IPS-NIHi7 (cell line): ENCODE data around the gene BMI1.
"Not testable (repeated sequence)": the region's sequence is repeated elsewhere in the genome, so short reads cannot be mapped to it uniquely, and the experiment has no call there.

Experiments used
- DNase-seq: peaks from one replicate; pipeline ENCODE4 v3.0.0; 2012; ENCODE audit warnings: mixed read lengths; ENCODE audit errors: extremely low spot score

Gene BMI1

DNA sequence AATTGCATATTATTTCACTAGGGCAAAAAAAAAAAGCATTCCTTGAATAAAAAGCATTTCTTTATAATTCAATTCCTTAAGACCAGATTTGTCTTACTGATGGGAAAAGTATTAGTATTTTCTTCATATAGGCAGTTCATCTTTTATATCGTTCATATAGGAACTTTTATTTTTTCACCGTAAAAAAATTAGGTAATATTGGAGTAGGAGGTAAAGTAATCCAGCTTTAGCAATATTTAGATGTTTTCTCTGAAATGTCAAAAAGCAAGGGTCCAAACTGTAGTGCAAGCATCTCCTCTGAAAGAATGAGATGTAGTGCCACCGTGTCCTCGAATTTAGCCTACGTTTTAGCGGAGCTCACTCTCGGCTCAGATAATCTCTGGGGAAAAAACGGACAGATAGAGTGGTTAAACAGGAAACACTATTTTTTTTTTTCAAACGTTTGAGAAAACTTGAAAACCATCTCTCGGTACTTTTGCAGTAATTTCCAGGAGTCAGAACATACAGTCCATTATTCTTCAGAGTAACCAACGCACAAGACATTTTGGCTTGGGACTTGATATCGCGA is 18.9 kb downstream of the BMI1 start:
- DNase-seq, result no peak

GRCh38 chr10:22340329-22341189 is 19.7 kb downstream of the BMI1 start:
- DNase-seq, result peak; percentile 51

DNA sequence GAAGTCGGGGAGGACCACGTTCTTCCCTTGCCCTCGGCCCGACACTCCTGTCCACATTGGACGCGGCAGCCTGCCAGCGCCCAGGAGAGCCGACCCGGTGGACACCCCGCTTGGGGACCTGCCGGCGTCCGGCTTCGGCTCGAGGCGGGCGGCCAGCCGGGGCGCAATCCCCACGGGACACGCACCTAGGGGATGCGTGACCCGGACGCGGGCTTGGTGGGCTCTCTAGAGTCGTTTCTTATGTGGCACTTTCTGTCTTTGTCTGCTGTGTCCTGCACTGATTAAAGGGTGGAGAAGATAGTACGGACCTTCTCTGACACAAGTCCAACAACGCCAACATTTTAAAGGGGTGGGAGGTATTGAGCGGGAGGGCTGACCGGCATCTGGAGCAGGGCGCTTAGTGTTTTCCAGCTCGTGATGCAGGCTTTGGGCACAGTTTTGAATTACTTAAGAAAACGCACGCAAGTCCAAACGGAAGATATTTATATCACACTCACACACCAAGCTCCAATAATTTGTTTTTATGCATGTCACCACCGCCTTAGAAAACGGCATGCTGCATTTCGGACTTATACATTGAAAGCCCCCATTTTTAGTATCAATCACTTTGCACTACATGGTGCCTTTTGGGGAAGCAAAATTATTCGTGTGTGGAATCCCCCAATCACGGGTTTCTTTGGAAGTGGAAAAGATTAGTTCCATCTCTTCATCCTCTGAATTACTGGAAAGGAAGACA is 20.5 kb downstream of the BMI1 start:
- no peak for DNase-seq

- DNase-seq, result no peak
Measured at GRCh38 chr10:22341926-22342196, 21.0 kb downstream of the BMI1 start.

DNA sequence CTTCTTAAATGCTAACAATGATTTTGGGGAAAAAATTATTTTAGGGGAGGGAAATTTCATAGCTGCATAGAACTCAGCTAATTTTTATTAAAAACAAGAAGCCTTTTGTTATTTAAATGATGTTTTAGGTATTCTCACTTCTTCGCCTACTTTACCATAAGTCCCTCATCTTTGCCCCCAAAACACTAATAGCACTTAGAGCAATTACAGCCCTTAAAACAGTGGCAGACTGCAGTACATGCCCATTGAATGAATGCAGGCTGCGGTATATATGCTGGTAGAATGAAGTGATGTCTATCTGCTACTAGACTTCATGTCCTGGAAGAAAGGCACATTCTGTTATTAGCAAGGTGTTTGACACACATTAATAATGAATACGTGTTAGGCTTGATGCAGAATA is 21.5 kb downstream of the BMI1 start:
- DNase-seq, result no peak

GRCh38 chr10:22343731-22344130 is 22.8 kb downstream of the BMI1 start:
- DNase-seq, result no peak

- no peak for DNase-seq
Measured at GRCh38 chr10:22344249-22344648, 23.4 kb downstream of the BMI1 start.

DNA sequence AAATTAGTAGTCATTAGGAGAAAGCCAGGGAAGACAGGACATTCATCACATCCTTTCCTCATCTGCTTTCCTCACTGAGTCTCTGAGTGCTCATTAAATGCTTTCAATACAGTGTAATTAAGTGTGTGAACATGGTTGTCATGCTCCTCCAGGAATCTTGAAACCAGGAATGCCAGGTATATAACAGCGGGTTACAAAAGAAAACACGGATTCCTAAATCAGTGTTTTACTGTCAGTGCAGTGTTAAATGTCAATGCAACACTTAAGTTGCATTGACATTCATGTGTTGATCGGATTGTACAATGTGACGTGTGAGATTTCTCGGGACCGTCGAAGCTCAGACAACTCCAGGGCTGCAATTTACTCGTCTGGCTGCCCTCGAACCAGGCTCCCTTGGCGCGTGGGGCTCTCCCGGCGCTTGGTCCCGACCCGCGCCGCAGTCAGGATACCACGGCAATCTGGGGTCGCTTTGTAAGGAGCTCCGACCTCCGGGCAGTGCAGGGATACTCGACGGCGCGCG is 23.9 kb downstream of the BMI1 start:
- DNase-seq, result no peak

GRCh38 chr10:22345301-22346095 is 24.6 kb downstream of the BMI1 start, which contains the start of gene SPAG6:
TSS of gene SPAG6 (plus strand) at chr10:22345496. CDS start at chr10:22345612, 116 bp downstream.
- DNase-seq, result peak; percentile 62

GRCh38 chr10:22346096-22346661 is 25.3 kb downstream of the BMI1 start:
- no peak for DNase-seq

DNA sequence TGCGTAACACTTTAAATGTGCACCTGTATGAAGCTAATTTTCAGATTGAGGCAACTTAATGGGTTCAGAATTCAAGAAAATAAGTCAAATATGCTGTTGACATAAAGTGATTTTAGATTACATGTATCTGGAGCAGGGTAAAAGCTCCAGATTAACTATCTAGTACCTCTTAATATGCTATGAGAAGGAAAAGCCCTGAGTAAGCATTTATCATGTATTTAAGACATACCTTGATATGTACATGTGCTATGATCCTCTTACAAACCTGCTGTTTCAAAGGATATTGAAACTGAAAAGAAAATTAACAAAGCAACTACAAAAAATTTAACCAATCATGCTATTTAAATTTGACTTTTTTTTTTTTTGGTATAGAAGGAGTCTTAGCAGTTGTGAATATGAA is 28.9 kb downstream of the BMI1 start:
- DNase-seq, result no peak

DNA sequence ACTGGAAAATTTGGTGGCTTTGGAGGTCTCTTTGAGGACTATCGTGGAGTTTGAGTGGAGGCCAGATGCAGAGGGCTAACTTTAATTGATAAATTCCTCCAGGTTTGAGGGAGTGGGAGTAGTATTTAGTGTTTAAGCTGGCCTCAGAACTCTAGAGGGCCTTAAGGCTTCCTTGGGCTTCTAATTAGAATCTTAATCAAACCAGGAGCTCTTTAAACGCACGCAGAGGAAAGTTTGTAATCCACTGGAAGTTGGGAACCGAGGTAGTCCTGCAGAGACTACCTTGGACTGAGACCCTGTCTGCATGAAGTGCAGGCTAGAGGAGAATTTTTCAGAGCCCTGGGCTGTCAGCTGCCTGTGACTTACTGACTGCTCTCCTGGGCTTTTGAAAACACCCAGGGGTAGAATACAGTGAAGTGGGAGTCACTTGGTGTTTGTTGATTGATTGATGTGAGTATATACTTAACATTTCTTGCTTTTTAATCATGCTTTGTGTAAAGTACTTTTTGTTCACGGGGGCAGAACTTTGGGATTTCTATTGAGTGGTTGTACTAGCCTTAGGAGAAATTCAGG is 30.3 kb downstream of the BMI1 start:
- DNase-seq, result no peak

DNA sequence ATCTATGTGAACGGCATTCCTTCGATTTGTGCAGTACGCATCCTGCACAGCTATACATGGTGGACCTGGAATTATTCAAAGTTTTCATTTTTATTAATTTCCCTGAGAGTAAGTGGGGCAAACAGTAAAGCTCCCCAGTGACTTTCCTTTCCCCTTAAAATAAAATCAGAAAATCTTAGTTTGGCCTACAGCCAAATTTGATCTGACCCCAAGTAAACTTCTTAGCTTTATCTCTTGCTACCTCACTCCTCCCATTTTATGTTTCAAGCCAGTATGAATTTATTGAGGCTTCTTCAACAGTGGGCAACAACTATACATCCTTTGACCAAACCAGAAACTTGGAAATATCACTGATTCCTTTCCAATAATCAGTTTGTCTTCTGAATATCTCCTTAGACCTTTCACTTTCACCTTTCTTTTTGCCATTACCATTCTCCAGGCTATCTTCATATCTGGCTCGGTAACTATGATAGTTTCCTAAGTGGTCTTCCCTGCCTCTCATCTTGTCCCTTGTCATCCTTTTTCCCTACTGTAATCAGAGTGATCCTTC is 35.5 kb downstream of the BMI1 start:
- no peak for DNase-seq

GRCh38 chr10:22357770-22358169 is 36.9 kb downstream of the BMI1 start:
- DNase-seq, result not testable (repeated sequence)

GRCh38 chr10:22363305-22363704 is 42.4 kb downstream of the BMI1 start:
- no peak for DNase-seq

GRCh38 chr10:22364407-22365140 is 43.7 kb downstream of the BMI1 start:
- no peak for DNase-seq

DNA sequence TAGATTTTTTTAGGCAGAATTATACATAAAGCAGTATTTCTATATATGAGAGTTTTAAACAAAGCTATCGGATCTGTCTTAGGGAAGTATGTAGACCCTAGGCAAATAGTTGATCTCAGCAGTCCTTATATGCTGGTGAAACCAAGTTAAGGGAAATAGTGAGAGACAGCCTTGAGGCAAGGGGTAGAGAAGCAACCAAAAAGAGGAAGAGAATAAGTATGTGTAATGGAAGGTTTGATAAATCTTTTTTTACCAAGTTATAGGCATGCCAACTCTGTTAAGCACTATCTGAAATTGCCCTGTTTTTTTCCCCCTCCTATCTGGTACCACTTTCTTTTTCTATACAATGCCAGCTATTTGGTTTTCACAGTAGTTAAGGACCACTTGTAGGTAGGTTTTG is 44.3 kb downstream of the BMI1 start:
- no peak for DNase-seq

DNA sequence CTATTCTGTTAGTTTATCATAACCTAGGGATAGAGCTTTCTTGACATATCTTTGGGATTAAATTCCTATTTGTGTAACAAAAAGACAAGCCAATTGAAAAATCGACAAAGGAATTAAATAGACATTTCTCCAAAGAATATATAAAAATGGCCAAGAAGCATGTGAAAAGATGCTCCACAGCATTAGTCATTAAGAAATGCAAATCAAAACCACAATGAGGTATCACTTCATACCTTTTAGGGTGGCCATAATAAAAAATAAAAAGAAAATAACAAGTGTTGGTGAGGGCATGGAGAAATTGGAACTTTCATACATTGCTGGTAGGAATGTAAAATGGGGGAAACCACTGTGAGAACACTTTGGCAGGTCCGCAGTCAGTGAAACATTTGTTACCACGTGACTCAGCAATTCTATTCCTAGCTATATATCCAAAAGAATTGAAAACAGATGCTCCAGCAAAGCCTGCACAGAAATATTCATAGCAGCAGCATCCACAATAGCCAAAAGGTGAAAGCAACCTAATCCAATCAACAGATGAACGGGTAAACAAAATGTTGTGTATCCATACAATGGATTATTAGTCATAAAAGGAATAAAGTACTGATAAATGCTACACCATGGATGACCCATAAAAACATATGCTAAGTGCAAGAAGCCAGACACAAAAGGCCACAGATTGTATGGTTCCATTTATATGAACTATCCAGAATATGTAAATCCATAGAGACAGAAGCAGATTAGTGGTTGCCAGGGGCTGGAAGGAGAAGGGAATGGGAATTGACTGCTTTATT is 44.9 kb downstream of the BMI1 start:
- no peak for DNase-seq

DNA sequence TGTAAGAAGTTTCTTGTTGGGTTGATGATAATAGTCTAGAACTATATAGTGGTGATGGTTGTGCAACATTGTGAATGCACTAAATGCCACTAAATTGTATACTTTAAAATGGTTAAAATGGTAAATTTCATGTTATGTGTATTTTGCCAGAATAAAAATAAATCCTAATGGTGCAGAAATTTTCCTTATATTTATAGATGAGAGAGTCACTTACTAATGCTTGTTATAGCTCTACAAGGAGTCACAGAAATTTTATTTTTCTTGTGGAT is 45.5 kb downstream of the BMI1 start:
- DNase-seq, result no peak

- DNase-seq, result no peak
Measured at GRCh38 chr10:22366771-22367170, 45.9 kb downstream of the BMI1 start.
